DMS153 (cell line): ENCODE results near the gene FAM219A.

Experiments
- DNase-seq: peaks from one replicate; lab custom pipeline; 2025; lab: John Stamatoyannopoulos, UW

FAM219A gene, protein sequence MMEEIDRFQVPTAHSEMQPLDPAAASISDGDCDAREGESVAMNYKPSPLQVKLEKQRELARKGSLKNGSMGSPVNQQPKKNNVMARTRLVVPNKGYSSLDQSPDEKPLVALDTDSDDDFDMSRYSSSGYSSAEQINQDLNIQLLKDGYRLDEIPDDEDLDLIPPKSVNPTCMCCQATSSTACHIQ

GRCh38 chr9:34458013-34458958 is at the start of gene FAM219A, which contains the start of gene DNAI1:
FAM219A (minus strand) TSS chr9:34458570; CDS start chr9:34458263, 307 bp downstream.
DNAI1 (plus strand) TSS chr9:34458805; CDS start chr9:34459006, 201 bp downstream.
- peak; percentile 97 for DNase-seq

DNA sequence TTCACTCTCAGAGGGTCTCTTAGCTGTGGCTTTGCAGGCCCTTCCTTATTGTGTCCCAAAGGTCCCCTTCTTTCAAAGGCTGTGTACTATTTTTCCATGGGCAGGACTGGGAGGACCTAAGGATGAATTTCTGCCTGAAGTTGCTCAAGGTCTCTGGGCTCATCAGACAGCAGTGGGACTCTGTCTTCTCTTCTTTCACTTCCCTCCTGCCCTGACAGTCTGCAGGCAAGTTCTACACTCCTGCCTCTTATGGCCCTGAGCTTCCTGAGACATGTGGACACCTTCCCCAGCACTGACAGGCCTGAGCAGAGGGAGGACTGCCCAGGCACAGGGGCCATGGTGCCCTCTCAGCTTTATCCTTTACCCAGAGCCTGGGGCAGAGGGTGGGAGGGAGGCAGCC is 49.6 kb upstream of the FAM219A start:
- no peak for DNase-seq

GRCh38 chr9:34507556-34507955 is 49.2 kb upstream of the FAM219A start:
- DNase-seq = no peak

DNA sequence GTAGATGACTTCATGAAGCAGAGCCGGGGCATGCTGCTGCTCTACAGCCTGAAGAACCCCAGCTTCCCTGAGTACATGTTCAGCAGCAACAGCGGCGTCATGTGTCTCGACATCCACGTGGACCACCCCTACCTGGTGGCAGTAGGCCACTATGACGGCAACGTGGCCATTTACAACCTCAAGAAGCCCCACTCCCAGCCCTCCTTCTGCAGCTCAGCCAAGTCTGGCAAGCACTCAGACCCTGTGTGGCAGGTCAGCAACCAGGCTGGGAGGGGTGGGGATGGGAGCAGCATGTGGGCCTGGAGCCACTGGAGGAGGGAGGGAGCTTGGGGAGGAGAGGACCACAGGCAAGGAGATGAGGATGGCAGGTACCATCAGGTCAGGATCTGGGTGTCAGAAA is 48.3 kb upstream of the FAM219A start:
- no peak for DNase-seq

DNA sequence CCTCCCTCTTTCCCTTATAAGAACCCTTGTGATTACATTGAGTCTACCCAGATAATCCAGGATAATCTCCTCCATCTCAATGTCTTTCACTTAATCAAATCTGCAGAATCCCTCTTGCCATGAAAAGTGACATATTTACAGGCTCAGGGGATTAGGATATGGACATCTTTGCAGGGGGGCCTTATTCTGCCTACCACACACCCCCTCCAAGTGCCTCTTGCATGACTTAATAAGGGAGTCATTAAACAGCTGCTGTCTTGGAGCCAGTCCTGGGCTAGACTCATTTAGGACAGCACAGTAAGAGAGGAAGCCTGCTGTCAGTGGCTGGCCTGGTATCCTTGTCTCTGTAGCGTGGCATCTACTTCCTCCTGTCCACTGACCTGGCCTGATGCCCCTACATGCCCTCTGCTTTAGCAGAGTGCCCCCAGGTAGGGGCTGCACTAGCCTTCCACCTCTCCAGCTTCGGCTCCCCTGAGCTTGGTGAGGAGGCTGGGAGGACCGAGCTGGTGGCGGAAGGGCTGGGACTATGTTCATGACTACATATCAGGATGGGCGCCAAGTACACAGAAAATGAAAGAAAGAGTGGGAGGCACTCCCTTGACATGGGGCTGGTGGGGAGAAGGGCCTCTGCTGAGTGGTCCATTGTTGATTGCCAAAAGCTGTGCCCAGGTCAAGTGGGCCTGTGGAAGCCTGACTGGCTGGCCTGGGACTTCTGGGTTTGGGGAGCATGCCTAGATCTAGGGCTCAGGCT is 47.2 kb upstream of the FAM219A start:
- DNase-seq = no peak

DNA sequence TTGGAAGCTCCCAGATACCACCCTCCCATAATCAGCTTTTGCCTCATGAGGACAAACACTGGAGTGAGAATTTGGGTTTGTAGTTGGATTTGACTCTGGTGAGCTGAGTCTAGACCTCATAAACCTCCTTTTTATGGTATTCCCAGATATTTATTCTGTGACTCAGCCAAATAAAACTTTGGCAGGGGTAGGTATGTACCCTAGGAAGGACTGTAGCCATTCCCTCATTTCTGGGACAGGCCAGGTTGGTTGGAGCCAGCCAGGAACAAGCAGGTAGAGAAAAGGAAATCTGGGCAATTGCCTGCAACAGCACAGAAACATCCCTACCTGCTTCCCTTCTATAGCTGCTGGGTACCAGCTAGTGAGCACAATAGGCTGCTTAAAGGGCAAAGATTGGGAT is 45.0 kb upstream of the FAM219A start:
- no peak for DNase-seq

DNA sequence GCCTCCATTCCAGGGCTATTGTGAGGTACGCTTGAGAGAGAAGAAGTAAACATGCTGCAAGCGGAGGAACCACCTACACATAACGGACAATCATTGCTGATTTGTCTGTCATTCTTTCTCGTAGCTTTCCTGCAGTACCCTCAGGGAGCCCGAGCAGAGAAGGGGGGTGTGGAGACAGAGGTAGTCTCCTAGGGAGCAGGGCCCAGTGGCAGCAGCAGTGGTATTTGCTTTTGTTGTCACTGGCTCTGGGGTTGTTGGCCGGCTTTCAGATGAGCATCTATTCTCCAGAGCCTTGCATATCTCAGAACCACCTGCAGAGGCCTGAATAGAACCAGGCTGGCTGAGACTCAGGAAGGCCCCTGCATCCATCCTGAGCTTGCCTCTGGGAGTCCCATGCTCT is 44.5 kb upstream of the FAM219A start:
- no peak for DNase-seq

GRCh38 chr9:34502471-34502870 is 44.1 kb upstream of the FAM219A start:
- DNase-seq = no peak

DNA sequence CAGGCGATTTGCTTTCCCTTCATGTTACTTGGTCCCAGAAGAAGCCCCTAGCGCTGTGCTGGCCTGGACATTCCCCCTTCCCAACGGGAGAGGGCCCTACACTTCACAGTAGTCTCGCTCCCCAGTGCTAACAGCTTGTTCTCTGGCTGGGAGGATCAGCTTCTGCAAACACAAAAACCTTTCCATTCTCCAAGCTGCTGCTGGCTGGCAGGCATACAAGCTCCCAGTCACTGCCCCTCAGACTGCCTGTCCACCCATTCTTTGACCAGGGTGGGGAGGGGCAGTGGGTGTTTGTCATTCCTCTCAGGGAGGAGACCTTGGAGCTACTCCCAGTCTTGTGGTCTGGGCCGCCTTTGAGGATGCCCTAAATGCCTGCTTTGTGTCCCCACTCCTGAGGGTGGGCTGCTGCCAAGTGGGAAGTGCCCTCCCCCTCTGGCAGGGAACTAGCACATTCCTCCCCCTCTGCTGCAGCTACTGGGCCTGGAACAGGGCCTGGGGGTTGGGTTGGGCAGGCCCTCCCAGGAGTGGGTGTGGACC is 43.6 kb upstream of the FAM219A start:
- no peak for DNase-seq

DNA sequence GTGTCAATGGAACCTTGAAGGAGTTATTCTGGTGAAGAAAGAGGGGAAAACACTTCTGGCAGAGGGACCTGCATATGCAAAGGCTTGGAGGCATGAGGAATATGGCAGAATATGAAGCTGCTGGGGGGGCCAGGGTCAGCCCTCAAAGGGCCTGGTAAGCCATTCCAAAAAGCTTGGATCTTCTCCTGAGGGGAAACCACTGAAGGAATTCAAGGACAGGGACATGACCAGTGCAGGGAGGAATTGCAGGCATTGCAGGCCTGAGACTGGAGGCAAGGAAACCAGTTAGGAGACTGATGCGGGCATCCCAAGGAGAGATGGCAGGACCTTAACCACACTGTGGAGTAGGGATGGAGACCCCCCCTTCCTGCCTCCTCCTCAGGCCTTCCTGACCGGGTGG is 43.0 kb upstream of the FAM219A start:
- DNase-seq = no peak

GRCh38 chr9:34500623-34501267 is 42.4 kb upstream of the FAM219A start:
- peak; percentile 36 for DNase-seq

DNA sequence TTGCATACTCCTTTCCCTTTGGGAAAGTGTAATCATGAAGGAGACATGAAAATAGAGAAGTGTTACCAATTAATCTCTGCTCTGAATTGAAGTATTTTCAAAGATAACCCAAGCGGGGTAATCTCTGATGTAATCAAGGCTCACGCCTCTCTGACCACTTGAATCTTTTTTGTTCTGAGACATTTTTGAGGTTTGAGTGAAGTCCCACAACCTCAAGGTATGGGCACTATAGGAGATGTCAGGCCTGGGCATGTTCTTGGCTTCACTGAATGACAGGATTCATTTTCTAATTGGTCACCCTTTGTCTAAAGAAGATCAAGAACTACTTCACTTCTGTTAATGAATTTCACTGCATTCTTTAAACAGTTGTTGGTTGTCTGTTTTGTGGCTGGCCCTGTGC is 40.7 kb upstream of the FAM219A start:
- no peak for DNase-seq

GRCh38 chr9:34498553-34498952 is 40.2 kb upstream of the FAM219A start:
- no peak for DNase-seq

DNA sequence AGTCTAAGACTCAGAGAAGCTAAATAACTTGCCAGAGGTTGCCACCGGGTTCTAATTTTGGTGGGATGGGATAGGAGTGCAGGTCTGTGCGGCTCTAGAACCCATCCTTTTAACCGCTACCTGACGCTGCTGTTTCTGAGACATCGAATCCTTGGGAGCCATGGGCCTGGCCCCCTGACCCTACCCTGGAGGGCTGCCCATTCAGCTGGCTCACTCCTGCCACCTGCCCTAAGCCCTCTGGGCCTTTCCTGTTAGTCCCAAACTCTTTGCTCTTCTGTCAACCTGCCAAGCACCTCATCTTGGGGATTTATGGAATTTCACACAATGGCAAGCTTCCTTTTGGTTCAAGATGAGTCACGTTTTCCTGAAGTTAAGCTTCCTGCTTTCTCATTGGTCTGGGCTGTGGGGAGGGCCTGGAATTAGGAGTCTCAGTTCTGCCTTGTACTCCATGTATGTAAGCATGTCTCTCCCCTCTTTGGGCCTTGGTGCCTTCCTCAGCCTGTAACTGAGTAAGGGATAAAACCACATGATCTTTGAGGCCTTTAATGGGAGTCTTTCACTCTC is 37.9 kb upstream of the FAM219A start:
- DNase-seq = no peak

DNA sequence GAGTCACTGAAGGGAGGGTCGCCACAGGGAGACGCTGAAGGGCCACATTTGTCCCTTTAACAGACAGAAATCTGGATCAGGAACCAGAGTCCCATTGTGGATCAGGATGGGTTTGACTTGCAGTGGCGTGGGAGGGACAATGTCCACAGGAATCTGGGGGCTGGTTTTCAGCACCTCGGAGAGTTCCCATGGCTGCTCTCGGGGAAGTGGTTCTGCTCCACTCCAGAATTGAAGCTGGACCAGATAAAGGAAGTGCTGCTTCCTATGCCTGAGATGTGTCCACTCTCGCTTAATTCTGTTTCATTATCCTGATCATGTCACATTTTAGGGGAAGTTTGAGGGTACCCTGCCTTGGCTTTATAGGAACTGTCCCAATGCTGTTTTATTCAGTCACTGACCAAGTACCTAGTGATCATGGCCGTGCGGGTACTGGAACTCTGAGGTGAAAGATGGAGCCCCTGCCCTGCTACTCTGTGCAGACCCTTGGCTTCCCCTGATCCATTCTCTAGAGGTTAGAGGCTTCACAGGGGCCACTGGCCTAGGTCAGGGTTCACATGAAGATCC is 35.7 kb upstream of the FAM219A start:
- no peak for DNase-seq

DNA sequence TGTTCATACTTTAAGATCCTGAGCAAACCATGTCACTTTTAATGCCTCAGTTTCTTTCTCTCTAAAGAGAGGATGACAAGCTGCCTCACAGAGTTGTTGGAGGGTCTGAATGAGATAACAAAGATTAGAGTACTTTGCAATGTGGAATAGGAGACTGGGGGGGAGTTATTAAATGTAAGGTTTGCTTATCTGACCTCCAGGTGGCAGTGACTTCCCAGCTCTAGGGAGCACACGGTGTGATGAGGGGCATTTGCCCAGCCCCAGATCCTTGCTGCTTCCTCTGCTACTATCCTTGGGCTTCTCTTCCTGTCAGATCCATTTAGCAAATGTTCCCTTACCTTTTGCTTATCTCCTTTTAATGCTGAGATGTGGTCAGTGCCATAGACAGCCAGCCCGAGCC is 33.7 kb upstream of the FAM219A start:
- DNase-seq = no peak

DNA sequence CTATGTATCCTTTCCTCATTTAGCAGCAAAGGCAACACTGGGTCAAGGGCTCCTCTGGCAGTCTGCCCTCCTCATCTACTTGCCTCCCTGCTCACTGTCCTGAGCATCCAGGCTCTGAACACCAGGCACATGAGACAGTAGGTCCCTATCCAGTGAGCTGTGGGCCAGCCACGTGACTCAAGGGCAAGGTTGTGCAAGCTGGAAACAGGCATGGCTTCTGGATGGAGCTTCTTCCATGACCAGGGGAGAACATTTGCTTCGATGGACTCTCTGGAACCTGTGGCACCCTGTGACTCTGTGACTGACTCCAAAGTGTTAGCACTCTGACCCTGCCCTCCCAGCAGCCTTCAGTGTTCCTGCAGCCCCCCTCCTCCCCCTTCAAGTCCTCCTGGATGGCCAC is 33.2 kb upstream of the FAM219A start:
- no peak for DNase-seq

DNA sequence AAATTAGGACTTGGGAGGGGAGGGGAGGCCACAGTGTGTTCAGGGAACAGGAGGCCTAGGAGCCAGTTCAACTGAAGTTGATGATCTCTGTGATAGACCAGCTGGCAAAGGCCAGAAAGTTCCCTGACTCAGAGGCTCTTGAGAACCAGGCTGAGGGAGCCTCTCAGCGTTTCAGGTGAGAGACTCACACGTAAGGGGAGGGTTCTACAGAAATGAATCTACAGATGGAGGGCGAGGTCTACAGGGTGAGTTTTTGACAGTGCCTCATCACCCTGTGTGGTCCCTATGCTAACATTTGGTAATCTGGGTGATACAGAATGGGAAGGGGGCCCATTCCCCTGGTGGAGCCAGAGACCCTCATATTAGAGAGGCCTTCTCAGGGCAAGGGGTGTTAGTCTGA is 32.4 kb upstream of the FAM219A start:
- no peak for DNase-seq

- DNase-seq = no peak
Observed at GRCh38 chr9:34490360-34490759, 32.0 kb upstream of the FAM219A start.

DNA sequence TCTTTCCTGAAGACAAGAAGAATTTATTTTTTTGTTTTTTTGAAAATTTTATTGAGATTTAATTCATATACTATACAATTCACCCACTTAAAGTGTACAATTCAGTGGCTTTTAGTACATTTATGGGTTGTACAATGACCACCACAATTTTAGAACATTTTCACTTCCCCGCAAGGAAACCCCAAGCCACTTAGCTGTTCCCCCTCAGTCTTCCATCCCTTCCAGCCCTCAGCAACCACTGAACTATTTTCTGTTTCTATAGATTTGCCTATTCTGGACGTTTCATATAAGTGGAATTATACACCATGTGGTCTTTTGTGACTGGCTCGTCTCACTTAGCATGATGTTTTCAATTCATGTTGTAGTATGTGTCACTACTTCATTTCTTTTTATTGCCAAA is 28.2 kb upstream of the FAM219A start:
- no peak for DNase-seq

GRCh38 chr9:34485822-34486221 is 27.5 kb upstream of the FAM219A start:
- DNase-seq = no peak
